SK-N-MC (cell line): ENCODE measurements around the gene ORM2.

Source experiments
- EZH2 ChIP-seq: fragments of 200-600 bp; sonication (generic); IDR thresholded peaks from one replicate; pipeline ENCODE4 v1.6.1; 2017; ENCODE audit warnings: antibody characterized with exemption
- FOXP2 ChIP-seq: optimal IDR thresholded peaks from 2 replicates; pipeline ENCODE3; 2011; ENCODE audit warnings: mild to moderate bottlenecking, moderate library complexity; ENCODE audit not compliant: insufficient read depth; ENCODE audit errors: extremely low read length, control extremely low read depth
- POLR2AphosphoS5 ChIP-seq: IDR thresholded peaks from 2 replicates; pipeline ENCODE4 v1.6.1; 2012; ENCODE audit warnings: mild to moderate bottlenecking, low read depth, low read length, borderline replicate concordance

- TF ChIP-seq EZH2 (no peak), POLR2AphosphoS5 (no peak), FOXP2 (no peak)
These were observed 4.8 kb downstream of the ORM2 start for GRCh38 chr9:114334490-114334889.
